Vagina (tissue), 2 donors: Measurements from ENCODE around the gene KAT2B. TPM values are rescaled to one million over a fixed set of nuclear protein-coding genes. Genes with fewer than 3 reads are reported as not detected.

Source experiments
- DNase-seq, 2 donors: peaks; one replicate each; pipeline ENCODE4 v3.0.0-alpha.2; 2017; ENCODE audit errors: extremely low spot score in 2 of 2
- H3K27ac ChIP-seq: fragments of 200-600 bp; sonication (generic); one replicate; pipeline ENCODE4 v1.5.1; 2019
- H3K27me3 ChIP-seq: fragments of 200-600 bp; sonication (generic); one replicate; pipeline ENCODE4 v1.5.1; 2019
- H3K36me3 ChIP-seq, 2 donors: fragments of 200-600 bp; sonication (generic); one replicate each; pipeline ENCODE4 v1.5.1; 2017 to 2019
- H3K4me1 ChIP-seq: fragments of 200-600 bp; sonication (generic); one replicate; pipeline ENCODE4 v1.5.1; 2019
- H3K4me3 ChIP-seq, 2 donors: fragments of 200-600 bp; sonication (generic); 1 replicate in 1 of 2; 2 replicates in 1 of 2; pipeline ENCODE4 v1.5.1; 2016 to 2019
- H3K9me3 ChIP-seq: fragments of 200-600 bp; sonication (generic); one replicate; pipeline ENCODE4 v1.5.1; 2019
- CTCF ChIP-seq, 3 experiments: fragments of 450-650 bp in 2 of 3; fragments of 200-600 bp in 1 of 3; sonication (generic) in 1 of 3; IDR thresholded peaks; one replicate each; pipeline ENCODE4 v1.5.1; 2017 to 2019; ENCODE audit warnings: antibody characterized with exemption in 3 of 3, mild to moderate bottlenecking in 2 of 3, moderate library complexity in 2 of 3
- POLR2A ChIP-seq, 2 donors: fragments of 450-650 bp; IDR thresholded peaks; one replicate each; pipeline ENCODE4 v1.6.1; 2017; ENCODE audit warnings: antibody characterized with exemption in 2 of 2, mild to moderate bottlenecking in 2 of 2, moderate library complexity in 2 of 2
- POLR2AphosphoS5 ChIP-seq, 2 donors: sonication (generic); formaldehyde crosslinking; IDR thresholded peaks; one replicate each; pipeline ENCODE4 v1.9.0; 2017; ENCODE audit warnings: antibody characterized with exemption in 2 of 2, mild to moderate bottlenecking in 2 of 2, low read depth in 1 of 2; ENCODE audit not compliant: insufficient read depth in 1 of 2
- intact Hi-C: fragments of 100-400 bp; cut with DNase I; formaldehyde crosslinking; loops from one replicate; pipeline ENCODE4 v1.15.1; 2023
- total RNA-seq: library from RNA; depleted of rRNA; stranded (reverse); fragments of >200 nt; gene quantifications from one replicate; pipeline ENCODE4 v1.2.3, GENCODE V29; 2016

KAT2B gene
- total RNA-seq, 1 donor from 2014 or later: 41.0 TPM

GRCh38 chr3:20125289-20125688 lies 85.0 kb downstream of the KAT2B start:
- H3K27ac ChIP-seq: no peak overlapping the region
- intact Hi-C loops: no loop called here
- no peak for DNase-seq
- H3K36me3 ChIP-seq: peaks cover 0 to 49% of the 10 kb centered on the region in 2 donors
- no peak overlapping the region for H3K4me3 ChIP-seq
- no peaks in the 10 kb centered on the region for H3K27me3 ChIP-seq
- H3K4me1 ChIP-seq: no peaks in the 10 kb centered on the region
- no peaks in the 10 kb centered on the region for H3K9me3 ChIP-seq
- TF ChIP-seq POLR2A (IDR thresholded peaks at IDR 0.05): no peak
- TF ChIP-seq POLR2AphosphoS5 (IDR thresholded peaks at IDR 0.05; ENCODE audit: insufficient read depth in 1 of 2, low read depth in 1 of 2): no peak
- no peak for TF ChIP-seq CTCF (IDR thresholded peaks at IDR 0.05)

- H3K4me3 ChIP-seq: no peak overlapping the region
- TF ChIP-seq POLR2A (IDR thresholded peaks at IDR 0.05) (no peak), POLR2AphosphoS5 (IDR thresholded peaks at IDR 0.05; ENCODE audit: insufficient read depth in 1 of 2, low read depth in 1 of 2) (no peak)
- no peak for DNase-seq
- no peaks in the 10 kb centered on the region for H3K9me3 ChIP-seq
- intact Hi-C loops: no loop called here
- no peak overlapping the region for H3K27ac ChIP-seq
- no peaks in the 10 kb centered on the region for H3K27me3 ChIP-seq
- H3K36me3 ChIP-seq: peaks cover 0 to 43% of the 10 kb centered on the region in 2 donors
- H3K4me1 ChIP-seq: no peaks in the 10 kb centered on the region
Measured at GRCh38 chr3:20125897-20126296, 85.7 kb downstream of the KAT2B start.

- H3K27me3 ChIP-seq: no peaks in the 10 kb centered on the region
- no peak for DNase-seq
- TF ChIP-seq CTCF (IDR thresholded peaks at IDR 0.05): no peak
- no peak for TF ChIP-seq POLR2AphosphoS5 (IDR thresholded peaks at IDR 0.05; ENCODE audit: insufficient read depth in 1 of 2, low read depth in 1 of 2)
- TF ChIP-seq POLR2A (IDR thresholded peaks at IDR 0.05): no peak
- peaks cover 0 to 31% of the 10 kb centered on the region in 2 donors for H3K36me3 ChIP-seq
- intact Hi-C loops: no loop called here
- no peak overlapping the region for H3K4me3 ChIP-seq
- H3K4me1 ChIP-seq: no peaks in the 10 kb centered on the region
- no peak overlapping the region for H3K27ac ChIP-seq
- no peaks in the 10 kb centered on the region for H3K9me3 ChIP-seq
Measured at GRCh38 chr3:20128358-20128757, 88.1 kb downstream of the KAT2B start.

GRCh38 chr3:20130106-20130505 lies 89.9 kb downstream of the KAT2B start:
- H3K4me1 ChIP-seq: no peaks in the 10 kb centered on the region
- no peak for TF ChIP-seq POLR2AphosphoS5 (IDR thresholded peaks at IDR 0.05; ENCODE audit: insufficient read depth in 1 of 2, low read depth in 1 of 2)
- no peak for TF ChIP-seq CTCF (IDR thresholded peaks at IDR 0.05)
- TF ChIP-seq POLR2A (IDR thresholded peaks at IDR 0.05): no peak
- intact Hi-C loops: no loop called here
- DNase-seq: no peak
- no peak overlapping the region for H3K4me3 ChIP-seq
- no peaks in the 10 kb centered on the region for H3K27me3 ChIP-seq
- peaks cover 0 to 22% of the 10 kb centered on the region in 2 donors for H3K36me3 ChIP-seq
- H3K27ac ChIP-seq: no peak overlapping the region
- no peaks in the 10 kb centered on the region for H3K9me3 ChIP-seq

GRCh38 chr3:20136231-20136630 lies 96.0 kb downstream of the KAT2B start:
- no peaks in the 10 kb centered on the region for H3K9me3 ChIP-seq
- no peak overlapping the region for H3K27ac ChIP-seq
- no peak overlapping the region for H3K4me3 ChIP-seq
- H3K27me3 ChIP-seq: no peaks in the 10 kb centered on the region
- peaks cover 0 to 10% of the 10 kb centered on the region in 2 donors for H3K36me3 ChIP-seq
- H3K4me1 ChIP-seq: no peaks in the 10 kb centered on the region
- DNase-seq: no peak
- TF ChIP-seq CTCF (IDR thresholded peaks at IDR 0.05) (no peak), POLR2AphosphoS5 (IDR thresholded peaks at IDR 0.05; ENCODE audit: insufficient read depth in 1 of 2, low read depth in 1 of 2) (no peak), POLR2A (IDR thresholded peaks at IDR 0.05) (no peak)
- intact Hi-C loops: no loop called here
